ENCODE results near the gene OR5T2. TPM values are rescaled to one million over a fixed set of nuclear protein-coding genes. Genes with fewer than 3 reads are reported as not detected.

Gene OR5T2
- total RNA-seq, 1 experiment from 2014 or later: not detected

- no peaks in the 10 kb centered on the region for H3K36me3 ChIP-seq (ENCODE audit: control insufficient read depth in 1 of 2, insufficient read depth in 2 of 2, low read length in 2 of 2)
- H3K27me3 ChIP-seq (ENCODE audit: insufficient read depth, low read length): no peaks in the 10 kb centered on the region
- POLR2A ChIA-PET: no interaction called here
- H3K9ac ChIP-seq (ENCODE audit: low read length): no peak overlapping the region
- H3K27ac ChIP-seq (ENCODE audit: low read depth, low read length): no peak overlapping the region
- RAD21 ChIA-PET (ENCODE audit: low non-redundant PET in 1 of 2, low total read pairs in 2 of 2, uncharacterized antibody in 2 of 2, unreplicated experiment in 2 of 2): no interaction called here
- CTCF ChIA-PET: no interaction called here
- no peaks in the 10 kb centered on the region for H4K20me1 ChIP-seq (ENCODE audit: insufficient read depth)
- no peak overlapping the region for H2AFZ ChIP-seq (ENCODE audit: low read depth, low read length, poor library complexity, severe bottlenecking)
- H3K79me2 ChIP-seq (ENCODE audit: insufficient read depth, low read length): no peaks in the 10 kb centered on the region
- TF ChIP-seq POLR2AphosphoS5 (IDR thresholded peaks at IDR 0.05; ENCODE audit: low read depth, low read length) (no peak), EZH2 (IDR thresholded peaks at IDR 0.05) (no peak), MAX (IDR thresholded peaks at IDR 0.05) (no peak), SIN3A (IDR thresholded peaks at IDR 0.05; ENCODE audit: low read depth) (no peak), SRF (IDR thresholded peaks at IDR 0.05; ENCODE audit: low read depth) (no peak), REST (IDR thresholded peaks at IDR 0.05; ENCODE audit: low read depth) (no peak)
- H3K4me3 ChIP-seq (replicated peaks in 1 of 2; ENCODE audit: low read depth in 1 of 2, low read length in 2 of 2): no peak overlapping the region
- no TSS peak for BruUV-seq (replicated peaks)
- intact Hi-C loops (cut with micrococcal nuclease): no loop called here
- no peaks in the 10 kb centered on the region for H3K4me1 ChIP-seq (ENCODE audit: control insufficient read depth in 1 of 2, insufficient read depth in 2 of 2, low read length in 2 of 2)
- H3K9me2 ChIP-seq (ENCODE audit: insufficient read depth): no peaks in the 10 kb centered on the region
- ATAC-seq (no peak), DNase-seq (ENCODE audit: low read depth, low spot score) (no peak)
- H3K4me2 ChIP-seq (ENCODE audit: low read length): no peak overlapping the region
- H3K9me3 ChIP-seq (ENCODE audit: control insufficient read depth in 1 of 2, insufficient read depth in 1 of 2, low read depth in 1 of 2, low read length in 2 of 2): peaks cover 5 to 21% of the 10 kb centered on the region in 2 experiments; a peak in 2 of 4 replicates
Observed at GRCh38 chr11:56196705-56197104, 37.4 kb downstream of the OR5T2 start.

- H3K27me3 ChIP-seq (ENCODE audit: insufficient read depth, low read length): no peaks in the 10 kb centered on the region
- H3K4me3 ChIP-seq (replicated peaks in 1 of 2; ENCODE audit: low read depth in 1 of 2, low read length in 2 of 2): no peak overlapping the region
- H3K4me2 ChIP-seq (ENCODE audit: low read length): no peak overlapping the region
- CTCF ChIA-PET: no interaction called here
- no TSS peak for BruUV-seq (replicated peaks)
- H3K27ac ChIP-seq (ENCODE audit: low read depth, low read length): no peak overlapping the region
- TF ChIP-seq ZBTB33 (IDR thresholded peaks at IDR 0.05; ENCODE audit: extremely low read depth, insufficient replicate concordance, low read length) (no peak), FOSL1 (IDR thresholded peaks at IDR 0.05; ENCODE audit: low read depth) (no peak), CBX3 (IDR thresholded peaks at IDR 0.05; ENCODE audit: low read depth) (no peak), YY1 (IDR thresholded peaks at IDR 0.05; ENCODE audit: extremely low read depth, insufficient replicate concordance, low read depth, low read length) (no peak), POLR2A (IDR thresholded peaks at IDR 0.05; ENCODE audit: borderline replicate concordance, extremely low read depth, insufficient read depth, insufficient read length) (no peak), CTCF (IDR thresholded peaks at IDR 0.05 in 2 of 3, conservative IDR thresholded peaks at IDR 0.05 in 1 of 3; ENCODE audit: borderline replicate concordance in 1 of 3, insufficient read depth in 1 of 3, low read depth in 2 of 3, low read length in 2 of 3) (no peak), ELF1 (IDR thresholded peaks at IDR 0.05; ENCODE audit: borderline replicate concordance, low read depth) (no peak), JUND (IDR thresholded peaks at IDR 0.05) (no peak), EGR1 (IDR thresholded peaks at IDR 0.05; ENCODE audit: low read depth) (no peak)
- peaks cover 11 to 15% of the 10 kb centered on the region in 2 experiments; a peak in 2 of 4 replicates for H3K9me3 ChIP-seq (ENCODE audit: control insufficient read depth in 1 of 2, insufficient read depth in 1 of 2, low read depth in 1 of 2, low read length in 2 of 2)
- no peaks in the 10 kb centered on the region for H3K9me2 ChIP-seq (ENCODE audit: insufficient read depth)
- intact Hi-C loops (cut with micrococcal nuclease): no loop called here
- no peaks in the 10 kb centered on the region for H4K20me1 ChIP-seq (ENCODE audit: insufficient read depth)
- no peak for DNase-seq (ENCODE audit: low read depth, low spot score)
- H2AFZ ChIP-seq (ENCODE audit: low read depth, low read length, poor library complexity, severe bottlenecking): no peak overlapping the region
- no peaks in the 10 kb centered on the region for H3K36me3 ChIP-seq (ENCODE audit: control insufficient read depth in 1 of 2, insufficient read depth in 2 of 2, low read length in 2 of 2)
- no peaks in the 10 kb centered on the region for H3K79me2 ChIP-seq (ENCODE audit: insufficient read depth, low read length)
- POLR2A ChIA-PET: no interaction called here
- ATAC-seq: no peak
- RAD21 ChIA-PET (ENCODE audit: low non-redundant PET in 1 of 2, low total read pairs in 2 of 2, uncharacterized antibody in 2 of 2, unreplicated experiment in 2 of 2): no interaction called here
- no peaks in the 10 kb centered on the region for H3K4me1 ChIP-seq (ENCODE audit: control insufficient read depth in 1 of 2, insufficient read depth in 2 of 2, low read length in 2 of 2)
- no peak overlapping the region for H3K9ac ChIP-seq (ENCODE audit: low read length)
Observed at GRCh38 chr11:56188602-56189001, 45.5 kb downstream of the OR5T2 start.

All from HCT116 (cell line).